Measurements from ENCODE around the gene PLEKHO1.

Gene PLEKHO1

DNA sequence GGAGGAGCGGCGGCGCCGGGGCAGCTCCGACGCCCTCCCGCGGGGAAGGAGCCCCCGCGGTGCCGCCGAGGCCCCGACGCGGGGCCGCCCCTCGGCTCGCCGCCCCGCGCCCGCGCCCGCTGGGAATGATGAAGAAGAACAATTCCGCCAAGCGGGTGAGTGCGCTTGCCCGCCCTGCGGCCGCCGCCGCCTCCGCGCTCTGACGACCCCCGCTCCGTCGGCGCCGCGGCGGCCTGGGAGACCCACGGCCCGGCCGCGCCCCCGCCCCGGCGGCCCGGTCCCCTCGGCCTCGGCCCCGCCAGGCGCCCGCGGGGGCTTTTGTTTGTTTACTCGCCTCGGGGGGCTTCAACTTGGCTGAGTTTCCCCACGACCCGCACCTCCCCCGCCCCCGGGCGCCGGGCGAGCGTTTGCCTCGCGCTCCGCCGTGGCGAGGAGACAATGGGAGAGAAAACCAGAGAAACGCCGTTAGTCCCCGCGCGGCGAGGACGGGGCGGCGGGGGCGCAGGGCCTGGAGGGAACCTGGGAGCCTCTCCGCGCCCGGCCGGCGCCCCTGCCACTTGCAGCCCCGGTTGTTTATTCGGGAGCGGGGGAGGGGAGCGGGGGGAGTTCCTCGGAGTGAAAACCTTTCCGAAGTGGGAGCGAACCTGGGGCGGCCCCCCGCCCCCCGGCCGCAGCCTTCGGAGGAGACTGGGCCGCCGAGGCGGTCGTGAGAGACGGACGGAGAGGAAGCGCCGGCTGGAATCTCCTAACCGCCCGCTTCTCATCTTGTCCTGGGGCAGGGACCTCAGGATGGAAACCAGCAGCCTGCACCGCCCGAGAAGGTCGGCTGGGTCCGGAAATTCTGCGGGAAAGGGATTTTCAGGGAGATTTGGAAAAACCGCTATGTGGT lies 661 bp downstream of the PLEKHO1 start:
- DNase-seq, result no peak

DNA sequence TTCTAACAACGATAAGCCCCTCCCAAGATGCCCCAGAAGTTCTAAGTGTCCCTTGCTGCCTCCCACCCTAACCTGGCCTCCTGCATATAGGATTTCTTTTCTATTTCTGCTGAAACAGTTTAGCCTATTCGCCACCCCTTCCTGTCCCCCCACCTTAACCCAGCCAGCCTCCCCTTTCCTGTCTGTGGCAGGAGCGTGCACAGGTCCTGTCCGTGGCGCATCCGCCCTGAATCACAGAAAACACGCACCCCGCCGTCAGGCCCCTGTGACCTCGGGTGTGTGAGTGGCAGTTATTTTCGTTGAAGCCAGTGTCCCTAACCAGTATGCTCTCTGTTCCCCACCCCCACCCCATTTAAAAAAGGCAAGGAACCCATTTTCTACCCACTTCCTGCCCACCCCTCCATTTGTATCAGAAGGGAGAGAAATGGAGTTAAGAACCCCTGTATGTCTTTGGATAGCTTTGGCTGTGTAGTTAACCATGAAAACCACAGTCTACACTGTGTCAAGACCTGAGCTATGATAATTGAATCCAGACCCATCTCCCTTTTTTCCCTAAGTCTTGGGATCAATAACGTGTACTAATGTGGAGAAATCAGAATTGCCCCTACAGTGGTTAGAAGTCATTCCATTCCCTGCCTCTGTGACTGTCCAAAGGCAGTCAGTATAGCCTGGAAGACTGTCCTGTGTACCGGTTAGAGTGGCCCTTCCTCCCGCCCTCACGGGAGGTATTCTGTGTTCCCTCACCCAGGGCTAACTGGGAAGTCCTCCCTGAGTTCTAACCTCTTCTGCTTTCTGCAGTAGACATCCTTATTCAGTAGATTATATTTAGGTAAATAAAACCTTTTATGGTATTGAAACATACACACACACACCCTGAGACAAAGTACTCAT lies 1.8 kb downstream of the PLEKHO1 start:
- no peak for DNase-seq

- no peak for DNase-seq
Observed at GRCh38 chr1:150152182-150152536, 2.4 kb downstream of the PLEKHO1 start.

- DNase-seq, result no peak
Observed at GRCh38 chr1:150152772-150153456, 3.2 kb downstream of the PLEKHO1 start.

GRCh38 chr1:150154143-150154542 lies 4.4 kb downstream of the PLEKHO1 start:
- DNase-seq, result no peak

- no peak for DNase-seq
Observed at GRCh38 chr1:150155413-150156071, 5.8 kb downstream of the PLEKHO1 start.

- DNase-seq, result no peak
Observed at GRCh38 chr1:150156868-150157603, 7.3 kb downstream of the PLEKHO1 start.

DNA sequence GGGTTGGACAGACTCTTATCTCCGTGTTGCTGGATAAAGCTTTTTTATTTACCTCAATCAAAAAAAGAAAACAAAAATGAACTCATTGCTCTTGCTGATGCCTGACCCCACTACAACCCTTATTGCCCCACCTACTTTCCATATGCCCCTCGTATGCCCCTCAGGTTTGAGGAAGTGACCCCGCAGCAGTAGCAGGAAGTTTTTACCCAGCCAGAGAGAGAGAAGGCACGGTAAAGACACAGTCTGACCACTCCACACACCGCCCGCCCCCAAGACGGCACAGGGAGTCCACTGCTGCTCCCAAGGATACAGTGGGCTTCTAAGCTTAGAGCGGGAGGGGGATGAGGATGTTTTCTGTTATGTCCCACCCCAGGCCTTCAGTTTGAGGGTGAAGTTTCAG lies 9.8 kb downstream of the PLEKHO1 start:
- no peak for DNase-seq

- no peak for DNase-seq
Observed at GRCh38 chr1:150160964-150161621, 11.4 kb downstream of the PLEKHO1 start.

DNA sequence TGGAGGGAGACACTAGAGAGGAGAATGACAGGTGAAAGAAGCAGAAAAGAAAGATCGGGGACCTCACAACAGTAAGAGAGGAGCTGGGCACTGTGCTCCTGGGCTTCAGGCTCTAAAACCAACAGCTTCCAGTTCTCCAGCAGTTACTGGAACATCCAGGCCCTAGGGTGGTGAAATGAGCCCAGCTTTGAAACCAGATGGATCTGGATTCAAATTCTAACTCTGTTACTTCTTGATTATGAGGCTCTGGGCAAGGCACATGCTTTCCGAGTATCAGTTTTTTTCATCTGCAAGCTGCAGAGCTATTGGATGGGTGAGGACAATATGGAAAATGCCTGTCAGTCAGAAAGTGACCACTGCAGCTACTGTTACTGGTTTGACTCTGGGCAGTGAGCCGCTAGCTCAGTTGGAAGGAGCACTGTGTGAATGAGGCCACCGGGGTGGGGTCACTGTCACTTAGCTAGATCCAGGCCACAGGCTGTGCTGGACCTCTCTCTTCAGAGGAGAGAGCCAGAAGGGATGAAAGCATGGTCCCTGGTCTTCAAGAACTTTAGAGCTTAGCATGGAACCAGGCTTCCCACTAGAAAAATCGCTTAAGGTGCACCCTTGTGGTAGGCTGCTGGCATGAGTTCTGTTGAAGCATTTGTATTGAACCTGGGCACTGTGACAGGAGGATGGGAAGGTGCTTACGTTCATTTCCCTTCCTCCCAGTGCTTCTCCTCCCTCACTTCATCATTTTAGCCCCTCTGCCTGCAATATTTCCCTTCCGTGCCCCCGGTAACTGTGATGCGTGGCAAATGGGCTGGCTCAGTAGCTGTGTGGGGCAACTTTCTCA lies 12.2 kb downstream of the PLEKHO1 start:
- no peak for DNase-seq

DNA sequence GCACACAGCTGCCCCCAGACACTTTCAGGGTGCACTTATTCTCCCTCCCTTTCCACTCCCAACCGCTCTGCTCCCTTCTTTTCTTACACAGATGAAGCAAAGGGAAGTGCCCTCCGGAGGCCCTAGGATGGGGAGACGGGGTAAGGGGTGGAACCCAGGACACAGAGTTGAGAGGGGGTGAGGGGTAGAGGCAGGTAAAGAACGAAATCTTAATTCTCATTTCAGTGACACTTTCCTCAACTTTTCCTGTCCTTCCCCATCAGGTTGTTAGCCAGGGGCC lies 12.8 kb downstream of the PLEKHO1 start:
- DNase-seq, result no peak

DNA sequence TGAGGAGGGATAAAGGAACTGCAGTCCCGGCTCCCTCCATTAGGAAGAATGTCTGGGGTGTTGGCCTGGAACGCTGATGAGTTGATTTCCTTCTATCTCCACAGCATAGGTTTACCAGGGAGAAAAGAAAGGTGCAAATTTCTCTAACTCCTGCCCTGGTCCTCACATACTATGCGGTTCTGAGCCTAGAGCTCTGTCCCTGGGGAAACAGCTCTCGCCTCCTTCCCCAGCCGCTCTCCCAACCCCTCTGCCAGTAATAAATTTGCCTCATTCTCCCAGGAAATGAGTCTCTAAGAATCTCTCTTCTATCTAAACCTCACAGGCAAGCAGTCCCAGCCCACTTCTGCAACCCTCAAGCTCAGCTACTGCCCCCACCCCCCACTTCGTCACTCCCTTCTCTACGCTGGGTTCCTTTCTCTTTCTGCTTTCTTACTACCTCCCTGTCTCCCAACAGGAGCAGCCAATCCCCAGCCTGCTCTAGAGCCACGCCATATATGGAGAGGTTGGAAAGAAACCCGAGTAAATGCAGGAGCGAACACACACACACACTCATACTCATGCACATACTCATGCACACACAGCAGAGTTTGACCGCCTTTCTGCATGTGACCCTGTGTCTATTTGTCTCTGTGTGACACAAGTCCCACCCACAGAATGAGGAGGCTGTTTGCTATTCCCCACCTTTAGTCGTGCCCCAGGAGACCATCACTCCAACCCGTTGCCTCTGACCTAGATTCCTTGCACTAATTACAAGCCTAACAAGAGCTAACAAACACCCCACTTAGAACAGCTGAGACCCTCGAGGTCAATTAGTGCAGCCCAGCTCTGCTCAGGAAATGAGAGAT lies 13.4 kb downstream of the PLEKHO1 start:
- DNase-seq, result peak; percentile 95

- DNase-seq, result no peak
Observed at GRCh38 chr1:150164224-150164623, 14.5 kb downstream of the PLEKHO1 start.

DNA sequence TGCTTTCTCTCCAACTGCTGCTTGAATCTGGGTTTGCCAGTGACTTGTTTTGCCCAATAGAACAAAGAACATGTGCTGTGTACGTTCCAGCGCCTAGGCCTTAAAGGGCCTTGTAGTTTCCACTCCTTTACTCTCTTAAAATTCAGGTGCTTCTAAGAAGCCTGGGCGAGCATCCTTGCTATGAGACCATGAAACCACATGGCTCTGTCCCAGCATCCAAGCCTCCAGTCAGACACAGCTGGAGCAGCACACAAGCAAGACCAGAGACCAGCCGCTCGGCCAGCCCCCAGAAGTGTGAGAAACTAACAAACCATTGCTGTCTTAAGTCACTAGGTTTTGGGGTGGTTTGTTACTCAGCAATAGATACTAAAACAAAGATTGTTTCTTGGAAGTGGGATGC lies 15.1 kb downstream of the PLEKHO1 start:
- no peak for DNase-seq

- DNase-seq, result peak; percentile 52
Observed at GRCh38 chr1:150165622-150166612, 16.2 kb downstream of the PLEKHO1 start.

DNA sequence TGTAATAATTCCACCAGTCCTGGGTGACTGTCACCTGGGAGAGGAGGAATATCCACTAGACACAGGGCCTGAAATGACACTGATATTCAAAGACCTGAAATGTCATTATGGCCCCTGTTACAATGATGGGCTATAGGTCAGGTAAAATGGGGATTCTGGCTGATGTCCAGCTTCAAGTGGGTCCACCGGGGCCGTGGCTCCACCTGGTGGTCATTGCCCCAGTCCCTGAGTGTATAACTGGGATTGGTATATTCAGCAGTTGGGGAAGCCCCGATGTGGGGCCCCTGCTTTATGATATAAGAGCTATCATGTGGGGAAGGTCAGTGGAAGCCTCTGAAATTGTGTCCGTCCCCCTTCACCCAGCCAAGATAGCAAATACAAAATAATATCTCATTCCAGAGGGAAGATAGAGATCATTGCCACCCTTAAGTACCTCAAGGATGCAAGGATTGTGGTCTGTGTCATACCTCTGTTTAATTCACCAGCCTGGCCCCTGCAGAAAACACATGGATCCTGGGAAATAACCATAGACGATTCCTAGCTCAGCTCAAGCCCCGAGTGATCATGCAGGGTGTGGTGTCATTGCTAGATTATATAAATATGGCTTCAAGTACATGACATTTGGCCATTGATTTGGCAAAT lies 19.4 kb downstream of the PLEKHO1 start:
- peak; percentile 9 for DNase-seq

DNA sequence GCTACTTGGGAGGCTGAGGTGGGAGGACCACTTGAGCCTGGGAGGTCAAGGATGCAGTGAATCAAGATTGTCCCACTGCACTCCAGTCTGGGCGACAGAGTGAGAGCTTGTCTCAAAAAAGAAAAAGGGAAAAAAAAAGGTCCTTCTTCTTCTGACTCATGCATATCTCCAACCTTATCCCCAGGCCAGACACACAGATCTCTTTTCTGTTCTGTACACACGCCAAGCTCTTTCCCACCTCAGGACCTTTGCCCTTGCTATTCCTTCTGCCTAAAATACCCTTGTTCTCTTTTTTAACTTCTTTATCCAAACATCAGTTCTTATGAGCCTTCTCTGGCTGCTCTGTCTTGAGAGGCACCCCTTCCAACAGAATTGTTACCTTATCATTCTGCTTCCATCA lies 22.1 kb downstream of the PLEKHO1 start:
- DNase-seq, result no peak

GRCh38 chr1:150173141-150173585 lies 23.4 kb downstream of the PLEKHO1 start:
- DNase-seq, result no peak
